H1 (cell line): Measurements from ENCODE around the gene SMAP1. TPM values are rescaled to one million over a fixed set of nuclear protein-coding genes. Genes with fewer than 3 reads are reported as not detected.

Experiments
- CTCF ChIA-PET: fragments of 300-600 bp; sonication (Branson Sonifier 250); formaldehyde crosslinking; loops from one replicate; lab custom pipeline; 2021; ENCODE audit not compliant: partially characterized antibody; lab: Charles Lee
- POLR2A ChIA-PET: fragments of 300-600 bp; sonication (Branson Sonifier 250); formaldehyde crosslinking; loops from one replicate; lab custom pipeline; 2021; ENCODE audit warnings: inconsistent platforms; ENCODE audit not compliant: partially characterized antibody; lab: Charles Lee
- DNase-seq, 2 experiments: peaks; one replicate each; pipeline versions ENCODE4 v3.0.0 to v3.0.0-alpha.2; 2010 to 2022; ENCODE audit warnings: low spot score in 2 of 2, low read depth in 1 of 2, mixed read lengths in 1 of 2
- FAIRE-seq: peaks from 2 replicates; lab custom pipeline; 2011; peaks lifted over from hg19 to GRCh38; lab: Jason Lieb, UNC
- H2AFZ ChIP-seq: 2 replicates; pipeline ENCODE4 v1.8.1; 2012; ENCODE audit warnings: low read length, inconsistent platforms
- H2AK5ac ChIP-seq: 2 replicates; pipeline ENCODE4 v1.6.1; 2013; ENCODE audit warnings: low read depth, low read length
- H2BK120ac ChIP-seq: replicated peaks from 2 replicates; pipeline ENCODE3; 2013; ENCODE audit warnings: low read depth, low read length, inconsistent platforms
- H2BK12ac ChIP-seq: 2 replicates; pipeline ENCODE4 v1.6.1; 2013; ENCODE audit warnings: low read depth, low read length
- H2BK15ac ChIP-seq: 2 replicates; pipeline ENCODE4 v1.6.1; 2013; ENCODE audit warnings: low read length
- H2BK20ac ChIP-seq: 2 replicates; pipeline ENCODE4 v1.6.1; 2013; ENCODE audit warnings: low read length
- H2BK5ac ChIP-seq: 2 replicates; pipeline ENCODE4 v1.6.1; 2013; ENCODE audit warnings: low read depth, low read length
- H3K14ac ChIP-seq: 2 replicates; pipeline ENCODE4 v1.6.1; 2013; ENCODE audit warnings: inconsistent platforms; ENCODE audit not compliant: insufficient read length
- H3K18ac ChIP-seq: 2 replicates; pipeline ENCODE4 v1.6.1; 2013; ENCODE audit warnings: low read length; ENCODE audit errors: extremely low read depth
- H3K23ac ChIP-seq: 2 replicates; pipeline ENCODE4 v1.6.1; 2013; ENCODE audit warnings: inconsistent platforms; ENCODE audit not compliant: insufficient read length
- H3K23me2 ChIP-seq: 2 replicates; pipeline ENCODE4 v1.6.1; 2013; ENCODE audit warnings: low read depth, low read length
- H3K27ac ChIP-seq: 2 replicates; pipeline ENCODE4 v1.6.1; 2011; ENCODE audit warnings: low read depth, low read length, inconsistent platforms
- H3K27me3 ChIP-seq, 4 experiments: replicated peaks in 1 of 4; 1 replicate in 1 of 4; 2 replicates in 3 of 4; pipeline versions ENCODE4 v1.6.1 to v1.8.1; 2011 to 2013; ENCODE audit warnings: low read length in 3 of 4, mild to moderate bottlenecking in 3 of 4, inconsistent platforms in 2 of 4, mixed read lengths in 2 of 4, moderate library complexity in 1 of 4; ENCODE audit not compliant: control insufficient read depth in 3 of 4, insufficient read depth in 3 of 4; ENCODE audit errors: extremely low read depth in 1 of 4
- H3K36me3 ChIP-seq, 4 experiments: 2 replicates each; pipeline versions ENCODE4 v1.6.1 to v1.8.1; 2011 to 2013; ENCODE audit warnings: mild to moderate bottlenecking in 4 of 4, low read length in 3 of 4, moderate library complexity in 2 of 4, control low read depth in 1 of 4, inconsistent platforms in 1 of 4; ENCODE audit not compliant: insufficient read depth in 4 of 4, control insufficient read depth in 2 of 4
- H3K4ac ChIP-seq: replicated peaks from 2 replicates; pipeline ENCODE3; 2013; ENCODE audit warnings: low read length, low read depth, mixed read lengths, inconsistent platforms; ENCODE audit not compliant: insufficient read length
- H3K4me1 ChIP-seq, 4 experiments: replicated peaks in 1 of 4; 1 replicate in 1 of 4; 2 replicates in 3 of 4; pipeline versions ENCODE4 v1.6.1 to v1.8.1; 2011 to 2013; ENCODE audit warnings: low read length in 3 of 4, inconsistent platforms in 2 of 4, mixed read lengths in 1 of 4; ENCODE audit not compliant: insufficient read depth in 4 of 4, control insufficient read depth in 3 of 4
- H3K4me2 ChIP-seq, 2 experiments: 2 replicates each; pipeline versions ENCODE4 v1.6.1 to v1.8.1; 2011 to 2013; ENCODE audit warnings: low read depth in 2 of 2, low read length in 2 of 2, control low read depth in 1 of 2, inconsistent platforms in 1 of 2, mild to moderate bottlenecking in 1 of 2; ENCODE audit not compliant: insufficient read depth in 1 of 2
- H3K4me3 ChIP-seq, 4 experiments: fragments of 200-600, 300-600 bp in 1 of 4; sonication (generic), shearing (Covaris generic), sonication (Bioruptor Twin) in 1 of 4; 2 replicates each; pipeline versions ENCODE4 v1.5.1 to v1.8.1; 2011 to 2016; ENCODE audit warnings: low read length in 4 of 4, low read depth in 3 of 4, control low read depth in 2 of 4, inconsistent platforms in 2 of 4, mild to moderate bottlenecking in 2 of 4, mixed read lengths in 1 of 4, moderate library complexity in 1 of 4; ENCODE audit not compliant: insufficient read depth in 2 of 4; ENCODE audit errors: extremely low read depth in 1 of 4
- H3K56ac ChIP-seq: replicated peaks from 2 replicates; pipeline ENCODE3; 2013; ENCODE audit warnings: low read depth, mild to moderate bottlenecking, mixed read lengths, low read length, inconsistent platforms; ENCODE audit not compliant: insufficient read length
- H3K79me1 ChIP-seq: 2 replicates; pipeline ENCODE4 v1.6.1; 2013; ENCODE audit warnings: low read depth, low read length, control low read depth
- H3K79me2 ChIP-seq, 2 experiments: 2 replicates each; pipeline versions ENCODE4 v1.6.1 to v1.8.1; 2012 to 2013; ENCODE audit warnings: low read length in 2 of 2, mild to moderate bottlenecking in 2 of 2, inconsistent platforms in 1 of 2; ENCODE audit not compliant: insufficient read depth in 2 of 2, control insufficient read depth in 1 of 2
- H3K9ac ChIP-seq, 4 experiments: replicated peaks in 1 of 4; 1 replicate in 1 of 4; 2 replicates in 3 of 4; pipeline versions ENCODE4 v1.6.1 to v1.8.1; 2011 to 2013; ENCODE audit warnings: low read depth in 3 of 4, low read length in 3 of 4, control low read depth in 2 of 4, mild to moderate bottlenecking in 2 of 4, moderate library complexity in 2 of 4, inconsistent platforms in 1 of 4; ENCODE audit errors: extremely low read depth in 1 of 4
- H3K9me3 ChIP-seq, 2 experiments: 2 replicates each; pipeline versions ENCODE4 v1.6.1 to v1.8.1; 2012 to 2013; ENCODE audit warnings: mild to moderate bottlenecking in 2 of 2, moderate library complexity in 2 of 2, control low read depth in 1 of 2, inconsistent platforms in 1 of 2, low read depth in 1 of 2, low read length in 1 of 2, mixed read lengths in 1 of 2; ENCODE audit not compliant: insufficient read depth in 2 of 2
- H4K20me1 ChIP-seq, 2 experiments: replicated peaks in 1 of 2; 2 replicates each; pipeline versions ENCODE3 to v1.8.1; 2011 to 2013; ENCODE audit warnings: inconsistent platforms in 2 of 2, low read length in 2 of 2, mild to moderate bottlenecking in 1 of 2; ENCODE audit not compliant: insufficient read depth in 2 of 2, control insufficient read depth in 1 of 2
- H4K5ac ChIP-seq: 2 replicates; pipeline ENCODE4 v1.6.1; 2013; ENCODE audit warnings: low read length, low read depth, mixed read lengths, inconsistent platforms; ENCODE audit not compliant: insufficient read length
- H4K8ac ChIP-seq: 2 replicates; pipeline ENCODE4 v1.8.0; 2013; ENCODE audit warnings: mild to moderate bottlenecking, moderate library complexity, low read length, inconsistent platforms; ENCODE audit not compliant: insufficient read depth; ENCODE audit errors: extremely low read depth
- H4K91ac ChIP-seq: replicated peaks from 2 replicates; pipeline ENCODE3; 2013; ENCODE audit warnings: low read length, mixed read lengths, inconsistent platforms; ENCODE audit not compliant: insufficient read length
- EGR1 ChIP-seq: IDR thresholded peaks from 2 replicates; pipeline ENCODE4 v1.6.1; 2011; ENCODE audit warnings: low read depth, low read length, borderline replicate concordance
- SUZ12 ChIP-seq: fragments of 200-600 bp; sonication (generic); IDR thresholded peaks from 2 replicates; pipeline ENCODE4 v1.6.1; 2012; ENCODE audit warnings: mild to moderate bottlenecking, inconsistent platforms, low read length, moderate library complexity, mixed read lengths
- TAF1 ChIP-seq: IDR thresholded peaks from 2 replicates; pipeline ENCODE4 v1.6.1; 2011; ENCODE audit warnings: mild to moderate bottlenecking, low read depth, low read length
- WGBS, 2 experiments: shearing (Covaris generic) in 1 of 2; methylation state at CpG; one replicate each; pipeline versions ENCODE4 v1.1.6 to v1.1.7; 2013 to 2015; ENCODE audit warnings: low lambda C conversion rate in 2 of 2, mixed read lengths in 2 of 2, inconsistent platforms in 1 of 2, low coverage in 1 of 2, missing lambda C conversion rate in 1 of 2; ENCODE audit not compliant: insufficient replicate concordance in 2 of 2, insufficient coverage in 1 of 2, insufficient read length in 1 of 2; ENCODE audit errors: extremely low coverage in 1 of 2, missing lambda C conversion rate in 1 of 2; 5-methylcytosine and 5-hydroxymethylcytosine counted together
- polyA plus RNA-seq, 7 experiments: library from polyadenylated mRNA; depleted of rRNA in 3 of 7; stranded (reverse) in 5 of 7; unstranded in 2 of 7; fragments of >200 nt in 5 of 7; fragments of 200-250 nt in 2 of 7; gene quantifications; 1 replicate in 5 of 7; 2 replicates in 1 of 7; 4 replicates in 1 of 7; pipeline versions ENCODE4 v1.2.1 to v1.2.3, GENCODE V29; 2011 to 2013; ENCODE audit warnings: missing spikeins in 2 of 7, mixed read lengths in 2 of 7
- total RNA-seq: library from RNA; stranded (reverse); fragmentation: NEBNext Ultra II Directional; extraction: Animal tissue kit (Norgen Biotek cat#: 25700); gene quantifications from 2 replicates; pipeline ENCODE4 v1.2.1, GENCODE V29; 2021
- TF ChIP-seq, protein P1 (sequence below): IDR thresholded peaks from 2 replicates; pipeline ENCODE4 v1.6.1; 2012; ENCODE audit warnings: low read length, inconsistent platforms

SMAP1 gene
- total and polyA plus RNA-seq, 2 of the 8 experiments (the other 6 are each of a cell fraction or from before 2014, with no cell fraction given) = 18.8 to 32.4 TPM

- no peaks in the 10 kb centered on the region for H3K79me1 ChIP-seq
- H2BK15ac ChIP-seq = no peak overlapping the region
- H3K4me2 ChIP-seq = no peak overlapping the region
- H2BK120ac ChIP-seq = no peak overlapping the region
- no peak overlapping the region for H2BK12ac ChIP-seq
- H4K5ac ChIP-seq = no peak overlapping the region
- H3K4ac ChIP-seq = no peak overlapping the region
- no peak overlapping the region for H2BK5ac ChIP-seq
- H3K23me2 ChIP-seq = no peaks in the 10 kb centered on the region
- H2AK5ac ChIP-seq = no peak overlapping the region
- H3K14ac ChIP-seq = no peak overlapping the region
- H3K9ac ChIP-seq = no peak overlapping the region
- H3K4me1 ChIP-seq = peaks cover 0 to 9% (median 4%) of the 10 kb centered on the region in 4 experiments; a peak in 4 of 7 replicates
- ChIA-PET CTCF (interaction anchor here (0.6 to 1.3 kb wide), 3 partner anchors 209 to 530 kb away, joined by 3 to 5 read pairs (median 3); no protein-coding TSS in a partner anchor), POLR2A (interaction anchor here (1.4 kb wide), 1 partner anchor 10 kb away, joined by 4 read pairs; no protein-coding TSS in a partner anchor)
- no peak overlapping the region for H3K23ac ChIP-seq
- H2AFZ ChIP-seq = no peak overlapping the region
- no peak overlapping the region for H2BK20ac ChIP-seq
- H4K20me1 ChIP-seq = no peaks in the 10 kb centered on the region
- DNase-seq (no peak), FAIRE-seq (no peak)
- no peaks in the 10 kb centered on the region for H3K9me3 ChIP-seq
- H3K27ac ChIP-seq = no peak overlapping the region
- no peak overlapping the region for H4K91ac ChIP-seq
- H3K79me2 ChIP-seq = no peaks in the 10 kb centered on the region
- H4K8ac ChIP-seq = no peak overlapping the region
- 93% methylated on average over 4 of the region's 4 CpGs; no CpG with 5 or more reads in 1 of the 2 experiments for WGBS, 2 experiments
- no peaks in the 10 kb centered on the region for H3K27me3 ChIP-seq
- H3K36me3 ChIP-seq = no peaks in the 10 kb centered on the region
- no peak overlapping the region for H3K56ac ChIP-seq
- no peak overlapping the region for H3K18ac ChIP-seq
- no peak overlapping the region for H3K4me3 ChIP-seq
- TF ChIP-seq SUZ12 (no peak), TAF1 (no peak), EGR1 (no peak)
- TF ChIP-seq, protein P1, sequence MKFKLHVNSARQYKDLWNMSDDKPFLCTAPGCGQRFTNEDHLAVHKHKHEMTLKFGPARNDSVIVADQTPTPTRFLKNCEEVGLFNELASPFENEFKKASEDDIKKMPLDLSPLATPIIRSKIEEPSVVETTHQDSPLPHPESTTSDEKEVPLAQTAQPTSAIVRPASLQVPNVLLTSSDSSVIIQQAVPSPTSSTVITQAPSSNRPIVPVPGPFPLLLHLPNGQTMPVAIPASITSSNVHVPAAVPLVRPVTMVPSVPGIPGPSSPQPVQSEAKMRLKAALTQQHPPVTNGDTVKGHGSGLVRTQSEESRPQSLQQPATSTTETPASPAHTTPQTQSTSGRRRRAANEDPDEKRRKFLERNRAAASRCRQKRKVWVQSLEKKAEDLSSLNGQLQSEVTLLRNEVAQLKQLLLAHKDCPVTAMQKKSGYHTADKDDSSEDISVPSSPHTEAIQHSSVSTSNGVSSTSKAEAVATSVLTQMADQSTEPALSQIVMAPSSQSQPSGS = no peak
Measured at GRCh38 chr6:70763754-70764510, 96.2 kb downstream of the SMAP1 start.
